NCI-H1417 (cell line): Measurements from ENCODE around the gene ACBD3.

Source experiments
- DNase-seq, 3 experiments: peaks; one replicate each; lab custom pipeline; 2025; lab: John Stamatoyannopoulos, UW

ACBD3 gene

DNA sequence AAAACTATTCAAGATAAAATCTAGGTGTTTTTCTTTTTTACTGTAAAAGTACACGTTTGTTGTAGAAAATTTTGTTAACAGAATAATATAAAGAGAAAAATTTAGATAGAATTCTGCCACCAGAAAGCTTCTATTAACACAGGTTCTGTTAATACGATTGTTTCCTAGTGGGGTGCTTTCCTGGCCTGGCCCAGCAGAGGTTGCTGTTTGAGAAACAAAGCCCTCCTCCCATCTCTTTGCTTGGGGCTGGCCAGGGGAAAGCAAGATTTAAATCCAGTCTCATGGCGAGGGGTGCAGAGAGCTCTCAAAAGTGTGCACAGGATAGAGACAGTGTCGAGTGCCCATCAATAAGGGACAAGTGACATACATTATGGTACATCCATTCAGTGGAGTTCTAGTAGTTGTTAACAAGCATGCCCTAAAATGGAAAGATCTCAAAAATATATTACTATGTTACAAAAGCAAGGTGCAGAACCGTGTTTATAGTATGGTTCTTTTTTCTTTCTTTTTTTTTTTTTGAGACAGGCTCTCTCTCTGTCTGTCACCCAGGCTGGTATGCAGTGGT lies 14.6 kb upstream of the ACBD3 start:
- peak in 1 of 3 experiments; percentile 6 for DNase-seq

DNA sequence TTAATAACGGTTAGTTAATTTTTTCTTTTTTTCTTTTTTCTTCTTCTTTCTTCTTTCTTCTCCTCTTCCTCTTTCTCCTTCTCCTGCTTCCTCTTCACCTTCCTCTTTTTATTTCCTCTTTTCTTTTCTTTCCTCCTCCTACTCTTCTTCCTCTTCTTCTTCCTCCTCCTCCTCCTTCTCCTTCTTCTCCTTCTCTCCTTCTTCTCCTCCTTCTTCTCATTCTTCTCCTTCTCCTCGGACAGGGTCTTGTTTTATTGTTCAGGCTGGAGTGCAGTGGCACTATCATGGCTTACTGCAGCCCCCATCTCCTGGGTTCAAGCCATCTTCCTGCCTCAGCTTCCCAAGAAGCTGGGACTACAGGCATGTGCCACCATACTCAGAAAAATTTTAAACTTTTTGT lies 13.4 kb upstream of the ACBD3 start:
- DNase-seq: no peak

DNA sequence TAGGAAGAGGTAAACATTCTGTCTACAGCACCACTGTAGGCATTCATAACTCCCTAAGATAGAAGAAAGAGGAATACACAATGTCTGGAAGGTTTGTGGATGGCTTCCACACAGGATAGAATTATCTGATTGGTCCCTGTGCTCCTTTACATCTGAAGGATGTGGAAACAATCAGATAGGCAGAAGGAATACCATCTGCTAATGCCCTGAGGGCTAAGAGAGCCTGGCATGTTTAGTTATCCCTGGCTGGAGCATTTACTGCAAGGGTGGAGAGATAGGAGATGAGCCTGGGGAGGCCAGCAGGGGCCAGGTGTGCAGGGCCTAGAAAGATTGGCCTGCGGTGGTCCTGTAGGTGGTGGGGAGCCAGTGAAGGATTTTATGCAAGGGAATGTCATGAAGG lies 8.6 kb upstream of the ACBD3 start:
- DNase-seq: peak in 1 of 3 experiments; percentile 48

DNA sequence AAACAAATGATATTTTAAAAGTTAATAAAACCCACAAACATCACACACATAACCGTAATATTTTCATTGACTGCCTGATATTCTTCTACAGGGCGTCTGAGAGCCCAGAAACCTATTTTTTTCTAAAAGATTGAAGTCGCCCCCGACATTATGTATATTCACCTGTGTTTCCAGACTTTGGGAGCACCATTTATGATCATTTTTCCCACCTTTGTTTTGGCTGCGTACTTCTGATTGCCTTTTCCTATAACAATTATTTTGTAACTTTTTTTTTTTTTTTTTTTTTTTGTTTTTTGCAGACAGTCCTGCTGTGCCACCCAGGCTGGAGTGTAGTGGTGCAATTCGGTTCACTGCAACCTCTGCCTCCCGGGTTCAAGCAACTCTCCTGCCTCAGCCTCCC lies 839 bp upstream of the ACBD3 start:
- no peak for DNase-seq

DNA sequence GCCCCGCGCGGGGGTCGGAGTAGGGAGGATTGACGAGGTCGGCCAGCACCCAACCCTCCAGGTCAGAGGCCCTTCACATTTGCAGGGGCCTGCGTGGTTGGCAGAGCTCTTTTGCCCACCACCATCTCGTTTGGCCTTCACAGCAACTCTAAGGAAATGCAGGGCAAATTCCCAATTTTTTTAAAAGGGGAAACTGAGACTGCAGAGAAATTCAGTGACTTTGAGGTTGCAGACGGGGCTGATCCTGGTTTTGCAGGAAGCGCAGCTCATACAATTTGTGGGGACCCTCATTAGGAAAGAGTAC lies 430 bp upstream of the ACBD3 start:
- DNase-seq: no peak

DNA sequence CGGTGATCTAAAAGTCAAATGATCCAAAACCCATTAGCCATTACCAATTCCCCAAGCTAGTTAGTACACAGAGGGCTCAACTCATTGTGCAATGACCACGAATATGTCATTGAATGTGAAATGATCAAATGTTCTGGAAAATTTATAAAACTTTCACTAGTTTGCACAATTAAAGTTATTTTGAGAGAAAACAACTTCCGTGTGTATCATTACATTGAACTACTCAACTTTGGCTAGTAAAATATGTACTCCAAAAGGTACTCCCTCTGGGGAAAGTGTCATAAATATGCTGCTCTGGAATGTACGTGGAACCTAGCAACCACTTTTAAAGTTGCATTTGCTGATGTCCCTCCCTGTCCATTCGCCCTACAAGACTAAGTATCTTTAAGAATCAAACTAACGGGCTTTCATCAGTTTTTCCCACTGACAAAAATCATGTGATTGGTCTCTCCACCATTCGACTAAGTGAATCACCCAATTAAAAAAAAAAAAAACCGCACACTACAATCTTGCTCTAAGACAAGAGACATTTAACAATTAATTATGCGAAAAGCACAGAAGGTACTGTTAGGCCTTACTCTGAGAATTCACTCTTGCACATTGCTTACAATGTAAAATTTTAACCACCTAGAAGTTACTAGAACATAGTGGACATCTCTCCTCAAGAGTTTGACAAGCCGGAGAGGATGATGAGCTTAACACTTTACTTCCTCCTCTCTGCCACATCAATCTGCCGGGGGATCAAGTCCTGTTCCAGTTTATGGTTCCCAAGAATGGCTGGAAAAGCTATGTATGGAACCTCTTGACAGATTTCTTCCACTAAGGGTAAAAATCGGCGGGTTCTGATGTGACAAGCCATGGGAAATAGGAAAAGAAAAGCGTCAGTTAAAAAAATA lies 1.2 kb downstream of the ACBD3 start:
- DNase-seq: peak in 1 of 3 experiments; percentile 36

DNA sequence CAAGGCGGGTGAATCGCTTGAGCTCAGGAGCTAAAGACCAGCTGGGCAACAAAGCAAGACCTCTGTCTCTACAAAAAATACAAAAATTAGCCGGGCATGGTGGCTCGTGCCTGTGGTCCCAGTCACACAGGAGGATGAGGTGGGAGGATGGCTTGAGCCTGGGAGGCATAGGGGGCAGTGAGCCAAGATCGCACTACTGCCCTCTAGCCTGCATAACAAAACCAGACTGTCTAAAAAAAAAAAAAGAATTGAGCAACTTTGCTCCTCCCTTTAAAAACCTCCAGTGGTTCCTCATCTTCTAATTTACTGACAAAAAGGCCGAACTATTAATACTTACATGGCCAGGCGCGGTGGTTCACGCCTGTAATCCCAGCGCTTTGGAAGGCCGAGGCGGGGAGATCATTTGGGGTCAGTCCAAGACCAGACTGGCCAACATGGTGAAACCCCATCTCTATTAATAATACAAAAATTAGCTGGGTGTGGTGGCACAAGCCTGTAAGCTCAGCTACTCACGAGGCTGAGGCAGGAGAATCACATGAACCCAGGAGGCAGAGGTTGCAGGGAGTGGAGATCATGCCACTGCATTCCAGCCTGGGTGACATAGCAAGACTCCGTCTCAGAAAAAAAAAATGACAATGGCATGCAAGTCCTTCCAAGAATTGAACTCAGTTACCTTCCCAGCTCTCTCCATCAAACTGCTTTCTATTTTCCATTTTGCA lies 4.4 kb downstream of the ACBD3 start:
- no peak for DNase-seq

DNA sequence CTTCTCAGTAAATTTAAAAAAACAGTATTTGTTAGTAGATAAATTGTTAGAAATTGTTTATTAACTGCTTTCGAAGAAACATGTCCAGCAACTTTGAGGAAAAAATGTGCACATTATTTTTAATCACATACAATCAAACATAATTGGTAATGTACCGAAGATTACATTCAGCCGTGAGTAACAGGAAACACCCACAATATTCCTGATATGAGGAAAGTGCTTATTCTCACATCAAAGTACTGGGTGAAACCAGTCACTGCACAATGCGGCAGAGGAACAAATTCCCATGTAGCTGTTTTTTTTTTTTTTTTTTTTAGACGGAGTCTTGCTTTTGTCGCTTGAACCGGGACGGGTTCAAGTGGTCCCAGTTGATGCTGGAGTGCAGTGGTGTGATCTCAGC lies 9.7 kb downstream of the ACBD3 start:
- DNase-seq: no peak

DNA sequence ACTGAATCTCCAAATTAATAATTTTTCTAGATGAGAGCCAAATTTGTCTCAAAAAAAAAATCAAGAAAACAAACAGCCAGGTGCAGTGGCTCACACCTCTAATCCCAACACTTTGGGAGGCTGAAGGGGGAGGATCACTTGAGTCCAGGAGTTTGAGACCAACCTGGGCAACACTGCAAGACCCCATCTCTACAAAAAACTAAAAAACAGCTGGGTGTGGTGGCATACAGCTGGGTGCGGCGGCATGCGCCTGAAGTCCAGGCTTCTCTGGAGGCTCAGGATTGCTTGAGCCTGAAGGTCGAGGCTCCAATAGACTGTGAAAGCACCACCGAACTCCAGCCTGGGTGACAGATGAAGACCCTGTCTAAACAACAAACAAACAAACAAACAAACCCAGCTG lies 14.0 kb downstream of the ACBD3 start:
- DNase-seq: no peak

DNA sequence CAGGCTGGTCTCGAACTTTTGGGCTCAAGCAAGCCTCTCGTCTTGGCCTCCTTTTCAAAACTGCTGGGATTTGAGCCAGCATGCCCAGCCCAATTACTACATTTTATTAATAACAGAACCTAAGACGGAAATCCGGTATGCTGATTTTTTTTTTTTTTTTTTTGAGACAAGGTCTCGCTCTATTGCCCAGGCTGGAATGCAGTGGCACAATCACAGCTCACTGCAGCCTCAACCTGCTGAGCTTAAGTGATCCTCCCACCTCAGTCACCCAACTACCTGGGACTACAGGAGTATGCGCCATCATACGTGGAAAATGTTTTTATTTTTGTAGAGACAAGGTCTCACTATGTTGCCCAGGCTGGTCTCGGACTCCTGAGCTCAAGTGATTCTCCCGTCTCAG lies 20.2 kb downstream of the ACBD3 start:
- no peak for DNase-seq

DNA sequence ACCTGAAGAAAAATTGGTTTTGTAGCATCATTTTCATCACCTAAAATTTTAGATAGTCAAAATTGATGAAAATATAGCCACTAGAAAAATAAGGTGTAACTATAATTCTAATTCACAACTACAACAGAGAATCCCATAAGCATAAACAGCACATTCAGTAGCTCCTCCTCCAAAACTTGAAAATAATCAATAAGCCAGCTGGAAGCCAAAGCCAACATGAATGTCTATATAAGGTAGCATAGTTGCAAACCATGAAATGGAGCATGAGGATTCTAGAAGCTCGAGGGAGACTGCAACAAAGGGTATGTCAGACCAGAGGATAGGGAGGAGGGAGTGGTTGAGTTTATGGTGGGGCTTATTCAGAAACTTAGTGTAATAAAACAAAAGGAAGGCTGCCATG lies 22.4 kb downstream of the ACBD3 start:
- no peak for DNase-seq

DNA sequence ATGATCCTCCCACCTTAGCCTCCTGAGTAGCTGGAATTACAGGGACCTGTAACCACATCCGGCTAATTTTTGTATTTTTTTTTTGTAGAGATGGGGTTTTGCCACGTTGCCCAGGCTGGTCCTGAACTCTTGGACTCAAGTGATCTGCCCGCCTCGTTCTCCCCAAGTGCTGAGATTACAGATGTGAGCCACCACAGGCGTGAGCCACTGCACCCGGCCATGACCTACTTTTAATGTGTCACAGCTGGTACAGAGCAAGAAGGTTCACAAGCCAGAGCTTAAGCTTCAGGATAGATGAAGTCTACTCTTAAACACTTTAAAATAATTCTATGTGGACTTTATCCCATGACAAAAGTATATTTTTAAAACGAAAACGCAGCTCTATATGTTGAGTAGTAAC lies 23.6 kb downstream of the ACBD3 start:
- DNase-seq: no peak

DNA sequence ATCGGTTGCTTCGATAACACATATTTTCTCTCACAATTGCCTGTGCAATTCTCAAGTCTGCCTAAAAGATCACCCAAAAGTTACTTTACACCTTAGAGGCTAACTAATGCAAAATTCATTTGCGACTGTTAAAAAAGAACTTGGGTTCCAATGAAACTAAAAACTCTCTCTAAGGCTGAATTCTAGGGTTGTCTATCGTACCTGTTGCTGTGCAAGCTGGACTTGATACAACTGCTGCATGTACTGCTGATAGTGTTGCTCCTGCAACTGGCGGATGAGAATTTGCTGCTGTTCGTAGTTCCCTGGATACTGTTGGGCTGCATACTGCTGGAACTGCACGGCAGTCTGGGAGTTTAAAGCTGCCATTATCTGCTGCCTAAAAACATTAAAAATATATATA lies 27.6 kb downstream of the ACBD3 start:
- DNase-seq: no peak

DNA sequence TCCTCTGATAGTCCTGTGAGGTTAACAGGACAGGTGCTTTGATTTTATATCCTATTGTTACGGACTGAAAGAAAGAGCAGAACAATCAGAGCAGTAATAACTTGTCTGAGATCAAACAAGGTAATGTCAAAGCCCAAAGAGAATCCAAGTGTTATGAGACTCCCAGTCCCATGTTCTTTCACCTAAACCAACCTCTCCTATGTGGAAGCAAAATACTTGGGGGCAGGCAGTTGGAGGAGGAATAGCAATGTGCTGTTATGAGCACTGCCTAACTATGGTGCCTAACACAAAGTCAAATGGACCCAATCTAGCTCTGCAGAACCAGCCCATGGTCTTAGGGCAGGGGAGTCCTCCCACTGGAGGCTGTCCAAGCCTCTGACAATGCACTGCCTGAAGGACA lies 28.1 kb downstream of the ACBD3 start:
- no peak for DNase-seq

DNA sequence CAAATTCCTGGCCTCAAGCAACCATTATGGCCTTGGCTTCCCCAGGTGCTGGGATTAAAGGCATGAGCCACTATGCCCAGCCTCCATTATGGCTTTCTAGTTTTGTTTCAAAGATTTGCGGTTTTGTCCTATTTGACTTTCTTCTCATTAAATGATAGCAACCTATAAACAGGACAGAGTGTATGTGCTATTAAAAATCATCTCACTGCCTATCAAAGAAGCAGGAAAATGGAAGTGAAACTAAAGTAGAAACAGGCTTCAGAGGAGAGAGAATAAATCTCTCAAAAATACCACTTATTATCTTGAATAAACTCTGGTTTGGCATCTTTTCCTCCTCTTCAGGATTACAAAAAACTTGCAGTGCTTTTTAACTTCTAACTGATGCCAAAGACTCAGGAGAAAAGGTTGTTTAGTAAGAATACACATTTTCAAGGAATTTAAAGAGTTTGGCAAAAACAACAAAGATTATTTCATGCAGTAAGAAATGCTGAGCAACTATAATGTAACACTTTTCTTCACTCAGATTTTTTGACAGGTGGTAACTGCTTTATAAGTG lies 28.7 kb downstream of the ACBD3 start:
- no peak for DNase-seq

DNA sequence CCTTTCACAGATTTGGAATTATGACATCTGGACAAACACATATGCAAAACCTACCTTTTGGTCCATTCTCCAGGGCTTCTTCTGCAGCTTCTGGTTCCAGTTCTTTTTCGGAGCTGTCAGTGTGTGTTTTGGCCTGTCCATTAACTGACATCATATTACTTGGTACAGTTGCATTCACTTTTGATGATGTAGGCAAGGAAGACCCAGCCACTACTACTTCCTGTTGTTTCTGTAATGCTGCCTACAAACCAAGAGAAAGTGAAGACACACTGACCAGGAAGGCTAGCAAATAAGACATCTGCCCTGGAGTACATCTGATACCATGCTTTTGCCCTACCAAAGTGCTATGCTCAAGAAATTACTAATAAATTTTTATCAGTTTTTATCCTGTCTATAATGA lies 31.9 kb downstream of the ACBD3 start:
- no peak for DNase-seq

DNA sequence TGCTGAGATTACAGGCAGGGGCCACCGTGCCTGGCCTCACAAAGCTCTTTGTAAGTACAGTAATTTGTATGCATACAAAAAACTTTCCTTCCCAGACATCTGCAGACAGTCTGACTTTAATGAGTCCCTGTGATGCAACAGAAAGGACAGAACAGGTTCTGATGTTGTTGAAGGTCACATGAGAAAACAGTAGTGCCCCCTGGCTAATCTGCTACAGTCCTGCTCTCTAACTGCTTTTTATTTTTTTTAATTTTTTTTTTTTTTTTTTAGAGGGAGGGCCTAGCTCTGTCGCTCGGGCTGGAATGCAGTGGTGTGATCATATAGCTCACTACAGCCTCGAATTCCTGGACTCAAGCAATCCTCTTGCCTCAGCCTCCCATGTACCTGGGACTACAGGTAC lies 36.7 kb downstream of the ACBD3 start:
- DNase-seq: no peak

DNA sequence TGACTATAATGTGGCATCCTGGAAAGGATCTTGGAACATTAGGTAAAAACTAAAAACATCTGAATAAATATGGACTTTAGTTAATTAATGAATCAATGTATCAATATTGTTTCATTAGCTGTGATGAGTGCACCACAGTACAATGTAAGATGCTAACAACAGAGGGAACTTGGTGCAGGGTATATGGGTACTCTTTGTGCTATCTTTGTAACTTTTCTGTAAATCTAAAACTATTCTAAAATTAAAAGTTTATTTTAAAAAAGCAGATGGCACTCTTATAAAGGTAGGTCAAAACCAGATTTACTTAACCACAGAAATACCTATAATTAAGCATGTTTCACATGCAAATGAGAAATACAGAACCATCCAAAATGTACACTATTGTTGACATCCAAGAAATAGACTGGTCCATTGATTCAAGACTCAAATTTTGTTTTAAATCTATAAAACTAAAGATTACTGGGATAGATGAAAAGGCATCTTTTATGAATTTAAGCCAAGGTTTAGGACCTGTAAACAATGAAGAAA lies 38.4 kb downstream of the ACBD3 start:
- DNase-seq: no peak

DNA sequence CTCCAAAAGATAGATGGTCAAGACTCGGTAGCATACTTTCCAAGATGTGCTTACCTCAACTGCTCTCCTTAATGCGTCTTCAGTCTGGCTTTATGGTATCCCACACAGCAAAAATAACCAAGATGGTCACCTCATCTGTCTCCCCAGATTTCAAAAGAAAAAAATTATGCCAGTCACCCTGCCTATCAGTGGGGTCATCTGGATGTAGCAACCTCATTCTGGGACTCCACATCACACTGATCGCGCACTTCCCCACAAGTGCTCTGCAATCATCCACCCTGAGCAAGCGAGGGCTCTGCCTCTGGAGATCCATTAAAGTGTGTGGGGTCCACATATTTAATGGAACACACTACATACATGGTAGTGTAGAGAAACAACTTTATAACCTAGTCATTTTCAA lies 42.5 kb downstream of the ACBD3 start:
- no peak for DNase-seq

DNA sequence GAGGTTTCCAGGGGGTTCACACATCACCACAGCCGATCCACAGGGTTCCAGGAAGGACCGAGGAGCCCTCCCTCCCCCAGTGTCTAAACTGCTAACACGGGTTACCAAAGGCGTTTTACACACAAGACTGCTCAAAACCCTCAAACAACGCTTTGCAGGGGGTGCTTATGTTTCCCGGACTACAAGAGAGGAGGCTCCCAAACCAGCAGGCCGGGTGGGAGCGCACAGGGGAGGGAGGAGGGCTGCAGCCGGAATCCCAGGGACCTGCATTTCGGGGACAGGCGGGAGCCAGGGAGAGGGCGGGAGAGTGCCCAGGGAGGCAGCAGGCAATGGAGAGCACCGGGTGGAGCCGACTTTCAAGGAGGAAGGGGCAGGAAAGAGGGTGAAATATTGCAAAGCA lies 50.8 kb downstream of the ACBD3 start:
- no peak for DNase-seq

DNA sequence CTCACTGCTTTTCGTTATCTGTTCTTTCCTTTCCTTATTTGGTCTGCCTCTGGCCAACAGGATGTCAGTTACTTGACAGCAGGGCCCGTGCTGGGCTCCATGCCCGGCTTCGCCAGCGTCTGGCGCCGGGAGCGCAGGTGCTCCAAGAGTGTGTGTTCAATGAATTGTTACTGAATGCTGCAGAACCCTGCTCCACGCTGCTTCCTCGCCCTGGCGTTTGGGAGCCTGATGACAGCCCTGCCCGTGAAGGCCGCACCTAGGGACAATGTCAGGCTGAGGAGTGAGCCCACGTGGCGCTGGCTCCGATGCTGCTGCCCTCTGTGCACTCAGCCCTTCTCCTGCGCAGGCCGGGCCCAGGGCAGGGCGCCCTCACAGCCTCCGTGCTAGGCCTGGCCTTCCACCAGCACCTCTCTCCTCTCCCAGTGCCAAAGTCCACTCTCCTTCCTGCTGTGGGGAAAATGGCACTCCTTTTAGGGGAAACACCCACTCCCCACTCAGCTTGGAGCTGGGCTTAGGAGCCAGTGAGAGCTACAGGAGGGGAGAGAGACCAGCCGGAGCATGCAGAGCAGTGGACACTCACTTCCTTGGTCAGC lies 51.4 kb downstream of the ACBD3 start:
- peak; percentile 6 to 59 (median 22) for DNase-seq
